IPS-NIHi7 (cell line): Measurements from ENCODE around the gene MC4R.

Source experiments
- DNase-seq: peaks from one replicate; pipeline ENCODE4 v3.0.0; 2012; ENCODE audit warnings: mixed read lengths; ENCODE audit errors: extremely low spot score

The MC4R gene

DNA sequence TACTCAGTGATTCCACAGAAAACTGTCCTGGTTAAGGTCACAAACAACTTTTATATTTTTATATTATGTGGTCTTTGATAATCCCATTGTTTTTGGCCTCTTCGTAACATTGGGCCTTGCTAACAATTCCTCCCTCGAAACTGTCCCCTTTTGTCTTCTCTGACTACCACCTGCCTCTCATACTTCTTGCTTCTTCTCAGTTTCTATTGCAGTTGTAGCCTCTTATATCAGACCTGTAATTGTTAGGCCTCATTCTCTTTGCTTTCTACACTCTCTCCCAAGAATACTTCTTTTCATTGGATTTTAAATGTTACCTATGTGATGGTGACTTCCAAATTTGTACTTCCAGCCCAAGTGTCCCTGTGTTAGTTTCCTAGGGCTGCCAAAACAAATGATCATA lies 44.7 kb downstream of the MC4R start:
- no peak for DNase-seq

DNA sequence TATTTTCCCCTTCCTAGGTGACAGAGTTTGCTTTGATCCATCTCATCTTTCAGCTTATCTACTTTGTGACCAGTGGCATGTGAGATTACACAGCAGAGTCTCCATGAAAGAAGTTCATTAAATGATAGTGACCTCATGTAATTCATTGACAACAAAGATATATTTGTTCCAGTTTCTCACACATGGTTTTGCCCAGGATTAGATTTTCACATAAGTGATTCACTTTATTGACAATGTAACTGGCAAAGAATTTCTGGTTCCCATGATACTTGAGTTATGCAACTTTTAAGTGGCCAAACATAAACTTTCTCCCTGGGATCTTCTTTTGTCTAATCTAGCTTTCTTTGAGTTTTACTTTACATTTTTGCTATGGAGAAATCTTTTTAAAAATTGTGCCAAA lies 50.0 kb downstream of the MC4R start:
- no peak for DNase-seq
